Inflammatory macrophage treated with lipopolysaccharide for 1 hour (primary cell): Measurements from ENCODE around the gene SUPT6H.

Source experiments
- DNase-seq, 2 donors: peaks; one replicate each; pipeline ENCODE4 v3.0.0-alpha.2; 2020 to 2022

Gene SUPT6H

DNA sequence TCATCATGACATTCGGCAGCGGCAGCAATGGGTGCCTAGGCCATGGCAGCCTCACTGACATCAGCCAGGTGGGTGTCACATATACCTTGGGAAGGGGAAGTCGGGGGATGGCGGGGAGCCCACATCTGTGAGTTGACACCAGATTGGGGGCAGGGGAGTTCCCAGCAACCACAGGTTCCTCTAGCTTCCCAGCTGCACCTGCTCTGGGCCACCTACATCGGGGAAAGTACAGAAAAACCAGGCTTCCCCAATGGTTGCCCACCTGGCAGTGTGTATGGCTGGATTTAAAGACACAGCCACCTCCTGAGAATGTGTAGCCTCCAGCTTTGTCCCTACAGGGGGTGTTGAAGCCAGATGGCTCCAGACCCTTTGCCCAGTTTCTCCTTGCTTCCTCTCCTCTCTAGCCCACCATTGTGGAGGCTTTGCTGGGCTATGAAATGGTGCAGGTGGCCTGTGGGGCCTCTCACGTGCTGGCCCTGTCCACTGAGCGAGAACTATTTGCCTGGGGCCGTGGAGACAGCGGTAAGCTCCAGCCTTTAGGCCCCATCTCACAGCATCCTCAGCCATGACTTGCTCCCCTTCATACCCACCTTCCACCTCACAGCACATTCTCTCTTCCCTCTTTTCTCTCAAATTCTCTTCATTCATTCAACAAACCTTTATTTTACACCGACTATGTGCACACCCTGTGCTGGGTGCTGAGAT is 76.8 kb downstream of the SUPT6H start:
- no peak for DNase-seq

DNA sequence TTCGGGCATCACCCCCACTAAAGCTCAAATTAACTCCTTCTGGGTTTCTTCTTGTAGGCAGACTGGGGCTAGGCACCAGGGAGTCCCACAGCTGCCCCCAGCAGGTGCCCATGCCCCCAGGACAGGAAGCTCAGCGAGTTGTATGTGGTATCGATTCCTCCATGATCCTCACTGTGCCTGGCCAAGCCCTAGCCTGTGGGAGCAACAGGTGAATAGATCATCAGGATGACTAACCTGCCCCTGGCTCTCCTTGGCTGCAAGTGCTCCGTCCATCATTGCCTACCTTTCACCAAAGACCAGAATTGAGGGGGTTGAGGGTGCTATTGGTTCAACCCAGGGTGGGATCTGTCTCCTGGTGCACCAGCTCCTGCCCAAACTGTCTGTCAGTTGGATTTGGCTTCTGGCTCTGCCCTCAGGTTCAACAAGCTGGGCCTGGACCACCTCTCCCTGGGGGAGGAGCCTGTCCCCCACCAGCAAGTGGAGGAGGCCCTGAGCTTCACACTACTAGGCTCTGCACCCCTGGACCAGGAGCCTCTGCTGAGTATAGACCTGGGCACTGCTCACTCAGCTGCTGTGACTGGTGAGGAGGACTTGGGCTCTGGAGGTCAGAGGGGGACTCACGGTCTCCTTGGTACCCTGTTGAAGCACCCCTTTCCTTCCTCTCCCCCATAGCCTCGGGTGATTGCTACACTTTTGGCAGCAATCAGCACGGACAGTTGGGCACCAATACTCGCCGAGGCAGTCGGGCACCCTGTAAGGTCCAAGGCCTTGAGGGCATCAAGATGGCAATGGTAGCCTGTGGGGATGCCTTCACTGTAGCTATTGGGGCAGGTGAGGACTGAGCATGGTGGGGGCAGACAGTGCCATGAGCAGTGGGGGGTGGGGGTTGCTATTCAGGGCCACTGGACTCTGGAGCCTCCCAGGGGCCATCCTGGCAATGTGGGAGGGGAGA is 78.7 kb downstream of the SUPT6H start:
- no peak for DNase-seq

DNA sequence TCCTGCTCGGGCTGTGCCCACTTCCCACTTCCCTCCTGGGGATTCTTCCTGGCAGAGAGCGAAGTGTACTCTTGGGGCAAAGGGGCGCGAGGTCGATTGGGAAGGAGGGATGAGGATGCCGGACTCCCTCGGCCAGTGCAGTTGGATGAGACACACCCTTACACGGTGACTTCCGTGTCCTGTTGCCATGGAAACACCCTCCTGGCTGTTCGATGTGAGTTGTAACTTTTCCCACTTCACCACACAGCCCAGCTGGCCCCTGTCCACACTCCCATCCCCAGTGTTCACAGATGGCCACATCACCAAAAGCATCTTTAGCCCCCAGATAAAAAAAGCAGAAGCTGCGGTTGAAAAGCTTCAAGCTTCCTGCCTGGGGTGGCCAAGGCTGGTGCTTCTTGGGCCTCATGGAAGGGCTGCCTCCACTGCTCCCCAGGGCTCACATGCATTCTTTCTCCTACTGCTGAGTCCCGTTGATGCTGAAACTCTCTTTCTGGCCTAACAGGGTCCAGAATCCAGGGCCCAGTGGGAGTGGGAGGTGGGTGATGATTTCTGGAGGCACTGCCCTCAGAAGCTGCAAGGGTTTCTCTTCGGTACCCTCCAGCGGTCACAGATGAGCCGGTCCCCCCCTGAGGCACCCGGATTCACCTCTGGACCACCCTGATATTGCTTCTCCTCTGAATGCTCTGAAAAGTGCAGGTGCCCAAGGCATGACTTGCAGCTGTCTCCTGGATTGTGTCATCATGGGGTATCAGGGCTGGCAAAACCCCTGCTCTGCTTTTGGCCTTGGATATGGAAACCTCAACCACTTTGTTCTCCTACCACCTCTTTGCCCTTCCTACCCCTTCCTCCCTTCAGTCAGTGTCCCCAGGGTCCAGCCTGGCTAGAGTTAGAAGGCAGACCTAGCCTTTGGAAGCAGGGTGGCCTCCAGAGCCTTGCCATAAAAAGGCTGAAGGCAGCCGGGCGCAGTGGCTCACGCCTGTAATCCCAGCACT is 79.6 kb downstream of the SUPT6H start:
- peak; percentile 52 to 65 for DNase-seq

DNA sequence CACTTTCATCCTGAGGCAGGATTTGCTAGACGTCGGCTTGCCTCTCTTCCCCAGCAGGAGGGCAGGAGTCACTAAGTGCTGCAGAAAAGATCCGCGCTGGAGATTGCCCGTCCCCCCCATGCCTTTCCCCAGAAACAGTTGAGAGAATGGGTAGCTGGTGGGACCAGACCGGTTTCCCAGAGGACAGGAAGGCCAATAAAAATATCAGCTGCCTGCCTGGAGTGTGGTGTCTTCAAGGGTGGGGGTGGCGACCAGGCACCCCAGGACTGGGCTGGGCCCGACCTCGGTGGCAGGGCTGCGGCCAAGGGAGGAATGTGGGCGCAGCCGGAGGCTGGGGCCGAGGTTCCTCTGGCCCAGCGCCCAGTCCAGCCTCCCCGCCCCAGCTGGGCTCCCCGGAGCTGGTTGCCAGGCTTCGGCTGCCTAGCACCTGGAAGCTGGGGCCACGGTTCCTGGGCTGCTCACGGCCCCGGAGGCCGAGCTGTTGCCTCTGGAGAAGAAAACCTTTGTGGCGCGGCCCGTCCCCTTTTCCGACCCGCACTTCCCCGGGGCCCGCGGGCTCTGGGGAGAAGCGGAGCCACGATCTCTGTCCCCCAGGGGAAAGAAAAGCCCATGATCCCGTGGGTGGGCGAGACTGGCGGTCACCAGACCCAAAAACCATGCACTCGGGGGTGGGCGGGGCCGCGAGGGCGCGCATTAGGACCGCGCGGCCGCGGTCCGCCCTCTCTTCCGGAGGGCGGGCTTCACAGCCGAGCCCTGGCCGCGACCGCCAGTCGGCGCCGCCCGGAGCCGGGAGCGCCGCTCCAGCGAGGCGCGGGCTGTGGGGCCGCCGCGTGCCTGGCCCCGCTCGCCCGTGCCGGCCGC is 81.5 kb downstream of the SUPT6H start, which contains the start of gene TRAF4:
Gene TRAF4, plus strand, starts transcription at position 769 of the 861 bp plus-strand sequence. CDS start 102 bp downstream, outside the sequence.
- DNase-seq: peak; percentile 84 to 87

DNA sequence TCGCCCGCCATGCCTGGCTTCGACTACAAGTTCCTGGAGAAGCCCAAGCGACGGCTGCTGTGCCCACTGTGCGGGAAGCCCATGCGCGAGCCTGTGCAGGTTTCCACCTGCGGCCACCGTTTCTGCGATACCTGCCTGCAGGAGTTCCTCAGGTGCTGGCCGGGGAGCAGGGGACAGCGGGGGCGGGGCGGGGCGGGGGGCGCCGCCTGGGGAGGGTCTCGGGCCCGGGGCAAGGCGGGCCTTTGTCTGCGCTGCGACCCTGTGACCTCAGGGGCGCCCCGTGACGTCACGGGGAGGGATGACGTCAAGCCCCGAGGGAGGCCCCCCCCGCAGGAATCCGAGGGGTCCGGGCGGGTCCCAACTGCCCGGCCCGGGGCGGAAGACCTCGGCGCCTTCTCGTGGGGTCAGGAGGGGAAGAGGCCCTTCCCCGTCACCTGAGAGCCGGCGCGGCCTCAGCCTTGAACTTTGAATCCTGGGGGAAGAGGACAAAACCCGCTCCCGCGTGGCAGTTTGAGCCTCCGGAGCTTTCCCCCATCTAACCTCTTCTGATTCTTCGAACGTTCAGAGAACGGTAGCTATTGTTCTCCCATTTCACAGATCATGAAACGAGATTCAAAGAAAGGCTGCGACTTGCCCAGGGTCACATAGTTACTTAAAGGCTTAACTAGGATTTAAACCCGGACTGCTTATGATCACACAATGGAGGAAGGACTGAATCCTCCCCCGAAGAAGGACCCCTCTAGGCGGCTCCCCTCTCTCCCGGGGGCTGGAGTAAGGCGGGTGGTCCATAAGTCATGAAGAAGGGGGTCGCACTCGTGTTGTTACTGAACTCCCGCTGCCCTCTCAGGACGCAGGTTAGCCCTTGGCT is 82.3 kb downstream of the SUPT6H start:
- peak; percentile 0 to 30 for DNase-seq

DNA sequence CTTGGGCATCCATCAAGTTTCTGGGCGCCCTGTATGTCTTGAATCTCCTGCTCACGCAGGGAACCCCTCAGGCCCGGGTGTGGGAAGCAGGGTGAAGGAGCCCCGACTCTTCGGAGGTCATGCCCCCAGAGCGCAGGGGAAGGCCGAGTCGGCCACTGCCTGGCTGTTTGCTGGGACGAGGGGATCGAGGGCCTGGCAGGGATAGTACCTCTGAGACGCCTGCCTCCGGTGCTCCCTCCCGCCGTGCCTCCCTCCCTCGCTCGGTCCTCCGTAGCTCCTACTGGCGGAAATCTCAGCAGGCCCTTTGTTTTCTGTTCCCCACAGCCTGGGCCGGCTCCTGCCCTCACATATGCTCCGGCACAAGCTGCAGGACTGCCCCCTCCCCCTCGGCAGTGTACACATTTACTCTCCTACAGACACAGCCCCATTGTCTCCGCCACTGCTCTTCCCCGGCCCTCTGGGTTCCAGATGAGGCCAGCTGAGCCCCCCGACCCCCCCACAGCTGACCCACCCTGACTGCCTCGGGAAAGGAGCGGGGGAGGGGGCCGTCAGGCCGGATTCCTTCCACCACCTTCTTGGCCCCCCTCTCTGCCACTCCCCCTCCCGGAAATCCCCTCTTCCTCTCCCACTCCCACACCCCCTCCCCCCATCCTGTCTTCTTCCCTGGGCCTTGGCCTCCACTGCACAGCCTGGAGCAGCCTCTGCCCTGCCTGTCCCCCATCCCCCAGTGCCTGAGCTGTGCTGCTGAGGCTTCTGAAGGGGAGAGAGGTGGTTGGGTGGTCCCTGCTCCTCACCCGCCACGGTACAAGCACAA is 83.2 kb downstream of the SUPT6H start:
- peak in 1 of 2 donors; percentile 2 for DNase-seq

DNA sequence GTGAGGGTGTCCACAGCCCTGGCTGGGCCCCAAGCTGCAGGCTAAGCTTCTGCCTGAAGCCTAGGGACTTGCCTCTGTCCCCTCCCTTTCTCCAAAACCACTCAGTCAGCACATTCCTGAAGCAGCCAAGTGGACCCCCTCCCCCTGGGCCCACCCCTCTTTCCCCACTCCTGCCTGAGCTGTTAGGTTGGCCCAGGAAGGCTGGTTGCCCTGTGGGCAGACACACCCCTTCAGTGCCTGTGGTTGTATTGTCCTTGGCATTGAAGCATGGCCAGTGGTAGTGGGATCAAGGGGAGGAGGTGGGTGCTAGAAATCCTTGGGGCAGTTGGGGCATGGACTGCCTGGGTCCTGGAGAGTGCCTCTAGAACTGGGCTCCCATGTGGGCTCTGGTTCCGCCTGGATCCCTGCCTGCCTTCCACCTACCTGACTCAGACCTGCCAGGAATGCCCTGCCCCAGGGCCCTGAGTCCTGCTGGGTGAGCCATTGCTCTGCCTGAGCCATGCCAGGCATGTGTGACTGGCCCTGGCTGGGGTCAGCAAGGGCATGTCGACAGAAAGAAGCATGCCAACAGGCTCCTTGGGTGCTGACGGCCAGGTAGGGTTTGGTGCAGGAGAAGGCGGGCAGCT is 83.9 kb downstream of the SUPT6H start:
- no peak for DNase-seq

DNA sequence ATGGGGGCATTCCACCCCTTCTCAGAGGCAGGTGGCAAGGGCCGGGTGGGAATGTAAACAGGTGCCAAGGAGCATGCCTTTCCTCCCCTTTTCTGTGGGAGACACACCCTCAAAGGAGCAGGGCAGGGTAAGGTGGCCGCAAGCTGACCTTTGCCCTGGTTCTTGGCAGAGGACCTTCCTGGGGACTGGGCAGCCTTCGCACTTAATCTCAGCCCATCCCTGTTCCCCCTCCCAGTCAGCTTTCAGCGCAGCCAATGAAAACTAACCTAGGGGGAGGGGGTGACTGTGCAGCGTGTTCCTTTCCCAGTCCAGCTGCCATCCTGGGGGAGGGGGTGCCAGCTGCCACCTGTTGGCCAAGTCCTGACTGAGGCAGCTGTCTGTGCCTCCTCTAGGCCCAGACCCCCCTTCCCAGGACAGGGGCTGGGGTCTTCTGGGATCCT is 84.6 kb downstream of the SUPT6H start:
- DNase-seq: no peak

DNA sequence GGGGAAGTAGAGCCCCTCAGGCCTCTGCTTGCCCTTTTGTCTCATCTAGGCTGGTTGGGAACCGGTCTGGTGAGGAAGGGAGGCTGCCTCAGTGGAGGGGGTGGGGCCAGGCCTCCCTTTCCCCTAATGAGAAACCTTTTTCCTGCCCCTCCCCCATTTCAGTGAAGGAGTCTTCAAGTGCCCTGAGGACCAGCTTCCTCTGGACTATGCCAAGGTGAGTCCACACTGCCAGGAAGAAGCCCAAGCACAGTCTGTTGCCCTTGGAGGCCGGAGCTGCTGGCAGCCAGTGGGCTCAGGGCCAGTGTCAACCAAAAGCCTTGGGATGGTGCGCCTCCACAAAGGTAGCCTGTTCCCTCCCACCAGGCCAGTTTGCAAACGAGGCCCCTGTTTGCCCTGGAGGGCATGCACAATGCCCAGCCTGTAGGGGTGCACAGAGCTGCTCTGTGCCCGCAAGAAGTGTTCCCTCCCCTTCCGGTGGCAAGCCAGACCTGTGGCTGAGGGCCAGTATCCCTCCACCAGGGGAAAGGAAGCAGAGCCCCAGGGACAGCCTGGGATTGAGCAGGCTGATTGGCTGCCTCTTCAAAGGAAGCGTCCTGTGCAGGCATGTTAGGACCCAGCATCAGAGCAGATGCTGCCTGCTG is 85.2 kb downstream of the SUPT6H start:
- DNase-seq: no peak

DNA sequence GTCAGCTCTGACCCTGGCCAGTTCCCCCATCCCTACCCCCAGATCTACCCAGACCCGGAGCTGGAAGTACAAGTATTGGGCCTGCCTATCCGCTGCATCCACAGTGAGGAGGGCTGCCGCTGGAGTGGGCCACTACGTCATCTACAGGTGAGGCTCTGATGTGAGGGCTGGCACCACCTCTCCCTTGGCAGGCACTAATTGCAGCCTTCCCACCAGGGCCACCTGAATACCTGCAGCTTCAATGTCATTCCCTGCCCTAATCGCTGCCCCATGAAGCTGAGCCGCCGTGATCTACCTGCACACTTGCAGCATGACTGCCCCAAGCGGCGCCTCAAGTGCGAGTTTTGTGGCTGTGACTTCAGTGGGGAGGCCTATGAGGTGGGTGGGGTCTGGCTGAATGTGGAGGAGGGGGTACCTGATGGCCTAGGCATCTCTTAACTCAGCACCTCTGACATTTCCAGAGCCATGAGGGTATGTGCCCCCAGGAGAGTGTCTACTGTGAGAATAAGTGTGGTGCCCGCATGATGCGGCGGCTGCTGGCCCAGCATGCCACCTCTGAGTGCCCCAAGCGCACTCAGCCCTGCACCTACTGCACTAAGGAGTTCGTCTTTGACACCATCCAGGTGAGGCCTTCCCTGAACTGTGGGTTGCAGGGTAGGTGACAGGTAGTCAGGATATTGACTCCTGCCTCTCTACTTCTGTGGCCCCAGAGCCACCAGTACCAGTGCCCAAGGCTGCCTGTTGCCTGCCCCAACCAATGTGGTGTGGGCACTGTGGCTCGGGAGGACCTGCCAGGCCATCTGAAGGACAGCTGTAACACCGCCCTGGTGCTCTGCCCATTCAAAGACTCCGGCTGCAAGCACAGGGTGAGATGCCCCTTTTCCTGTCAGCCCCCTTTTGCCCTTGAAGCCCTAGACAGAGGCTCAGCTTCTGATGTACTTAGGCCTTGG is 86.1 kb downstream of the SUPT6H start:
- DNase-seq: no peak

DNA sequence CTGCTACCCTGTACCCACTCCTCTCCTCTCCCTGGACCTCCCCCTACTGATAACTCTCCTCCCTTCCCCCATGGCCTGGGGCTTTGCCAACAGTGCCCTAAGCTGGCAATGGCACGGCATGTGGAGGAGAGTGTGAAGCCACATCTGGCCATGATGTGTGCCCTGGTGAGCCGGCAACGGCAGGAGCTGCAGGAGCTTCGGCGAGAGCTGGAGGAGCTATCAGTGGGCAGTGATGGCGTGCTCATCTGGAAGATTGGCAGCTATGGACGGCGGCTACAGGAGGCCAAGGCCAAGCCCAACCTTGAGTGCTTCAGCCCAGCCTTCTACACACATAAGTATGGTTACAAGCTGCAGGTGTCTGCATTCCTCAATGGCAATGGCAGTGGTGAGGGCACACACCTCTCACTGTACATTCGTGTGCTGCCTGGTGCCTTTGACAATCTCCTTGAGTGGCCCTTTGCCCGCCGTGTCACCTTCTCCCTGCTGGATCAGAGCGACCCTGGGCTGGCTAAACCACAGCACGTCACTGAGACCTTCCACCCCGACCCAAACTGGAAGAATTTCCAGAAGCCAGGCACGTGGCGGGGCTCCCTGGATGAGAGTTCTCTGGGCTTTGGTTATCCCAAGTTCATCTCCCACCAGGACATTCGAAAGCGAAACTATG is 87.0 kb downstream of the SUPT6H start:
- no peak for DNase-seq

DNA sequence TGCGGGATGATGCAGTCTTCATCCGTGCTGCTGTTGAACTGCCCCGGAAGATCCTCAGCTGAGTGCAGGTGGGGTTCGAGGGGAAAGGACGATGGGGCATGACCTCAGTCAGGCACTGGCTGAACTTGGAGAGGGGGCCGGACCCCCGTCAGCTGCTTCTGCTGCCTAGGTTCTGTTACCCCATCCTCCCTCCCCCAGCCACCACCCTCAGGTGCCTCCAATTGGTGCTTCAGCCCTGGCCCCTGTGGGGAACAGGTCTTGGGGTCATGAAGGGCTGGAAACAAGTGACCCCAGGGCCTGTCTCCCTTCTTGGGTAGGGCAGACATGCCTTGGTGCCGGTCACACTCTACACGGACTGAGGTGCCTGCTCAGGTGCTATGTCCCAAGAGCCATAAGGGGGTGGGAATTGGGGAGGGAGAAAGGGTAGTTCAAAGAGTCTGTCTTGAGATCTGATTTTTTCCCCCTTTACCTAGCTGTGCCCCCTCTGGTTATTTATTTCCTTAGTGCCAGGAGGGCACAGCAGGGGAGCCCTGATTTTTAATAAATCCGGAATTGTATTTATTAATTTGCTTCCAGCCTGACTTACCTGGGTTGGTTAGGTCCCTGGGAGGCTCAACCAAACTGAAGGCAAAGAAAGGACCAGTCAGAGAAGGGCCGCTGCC is 87.6 kb downstream of the SUPT6H start:
- DNase-seq: no peak

DNA sequence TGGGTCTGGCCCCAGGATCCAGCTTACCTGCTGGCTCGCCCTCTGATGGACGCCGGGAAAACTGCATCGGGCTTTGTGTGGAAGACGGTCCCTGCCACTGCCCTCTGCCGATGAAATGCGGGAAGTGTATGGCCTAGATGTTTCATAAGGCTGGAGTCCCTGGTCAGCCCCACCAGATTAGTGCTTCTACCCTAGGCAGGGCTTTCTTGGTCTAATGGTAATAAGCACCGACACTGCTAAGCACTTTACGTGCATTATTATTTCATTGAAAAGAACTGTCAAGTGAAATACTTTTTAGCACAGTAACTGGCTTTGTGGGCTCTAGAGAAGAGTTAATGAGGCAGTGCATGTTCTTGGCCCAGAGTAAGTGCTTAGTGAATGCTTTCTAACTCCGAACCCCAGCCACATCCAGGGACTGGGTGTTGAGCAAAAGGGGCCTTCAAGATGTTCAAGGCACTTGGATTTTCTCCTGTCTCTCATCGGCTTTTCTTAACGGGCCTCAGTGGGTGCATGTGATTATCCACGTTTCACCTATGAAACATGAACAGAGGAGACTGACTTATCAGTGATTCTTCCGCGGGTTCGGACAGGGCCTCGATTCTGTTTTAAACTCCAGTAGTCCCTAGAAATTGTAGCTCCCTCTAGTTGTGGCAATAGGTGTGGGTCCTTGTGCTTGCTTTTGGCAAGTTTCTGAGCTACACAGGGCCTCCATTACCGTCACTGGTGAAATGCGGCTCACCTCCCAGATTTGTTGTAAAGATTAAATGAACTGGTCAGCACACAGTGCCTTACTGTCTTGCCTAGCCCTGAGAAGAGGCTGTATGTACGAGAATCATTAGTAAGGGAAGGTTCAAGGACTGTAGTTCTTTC is 88.4 kb downstream of the SUPT6H start:
- peak; percentile 75 to 97 for DNase-seq

DNA sequence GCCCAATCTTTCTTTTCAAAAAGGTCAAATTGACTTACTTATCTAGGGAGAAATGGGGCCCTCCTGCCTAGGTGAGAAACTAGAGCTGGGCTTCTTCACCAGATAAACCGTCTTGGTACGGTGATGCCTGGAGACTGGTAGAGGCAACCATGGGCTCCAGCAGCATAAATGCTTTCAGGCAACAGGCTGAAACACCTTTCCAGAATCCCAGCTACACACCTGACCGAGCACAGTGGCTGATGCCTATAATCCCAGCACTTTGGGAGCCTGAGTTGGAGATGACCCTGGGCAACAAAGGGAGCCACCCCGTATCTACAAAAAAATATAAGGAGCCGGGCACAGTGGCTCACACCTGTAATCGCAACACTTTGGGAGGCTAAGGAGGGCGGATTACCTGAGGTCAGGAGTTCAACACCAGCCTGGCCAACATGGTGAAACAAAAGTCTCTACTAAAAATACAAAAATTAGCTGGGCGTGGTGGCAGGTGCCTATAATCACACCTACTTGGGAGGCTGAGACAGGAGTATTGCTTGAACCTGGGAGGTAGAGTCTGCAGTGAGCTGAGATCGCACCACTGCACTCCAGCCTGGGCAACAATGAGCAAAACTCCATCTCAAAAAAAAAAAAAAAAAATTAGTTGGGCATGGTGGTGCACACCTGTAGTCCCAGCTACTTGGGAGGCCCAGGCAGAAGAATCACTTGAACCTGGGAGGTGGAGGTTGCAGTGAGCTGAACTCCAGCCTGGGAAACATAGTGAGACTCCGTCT is 89.8 kb downstream of the SUPT6H start:
- DNase-seq: no peak
